B cell (primary cell): ENCODE data around the gene TCN2.

ENCODE experiments used
- EZH2 ChIP-seq: IDR thresholded peaks from 2 replicates; pipeline ENCODE4 v1.6.1; 2012; ENCODE audit warnings: borderline replicate concordance, low read depth, mild to moderate bottlenecking, moderate library complexity, low read length; ENCODE audit not compliant: insufficient read depth, poor library complexity, severe bottlenecking
- TF ChIP-seq, protein P1 (sequence below): fragments of 200-600 bp; IDR thresholded peaks from one replicate; pipeline ENCODE4 v1.8.0; 2022; ENCODE audit warnings: antibody characterized with exemption, mild to moderate bottlenecking

DNA sequence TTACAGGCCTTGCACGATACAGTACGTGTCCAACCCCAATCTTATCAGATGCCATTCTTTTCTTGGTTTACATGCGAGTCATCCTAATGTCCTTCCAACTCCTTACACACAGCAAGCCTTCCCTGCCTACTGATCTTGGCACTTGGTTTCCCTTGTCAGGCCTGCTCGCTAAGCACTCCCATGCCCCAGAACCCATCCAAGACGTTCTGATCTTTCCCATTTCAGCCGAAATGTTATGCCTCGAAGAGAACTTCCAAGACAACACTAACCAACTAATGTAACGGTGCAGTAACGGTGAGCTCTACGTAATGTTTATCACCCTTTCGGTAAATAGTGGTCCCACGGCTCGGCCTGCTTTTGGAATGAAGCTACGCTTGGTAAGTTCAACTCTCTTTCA, 15.8 kb upstream of the TCN2 start:
- TF ChIP-seq, protein P1, sequence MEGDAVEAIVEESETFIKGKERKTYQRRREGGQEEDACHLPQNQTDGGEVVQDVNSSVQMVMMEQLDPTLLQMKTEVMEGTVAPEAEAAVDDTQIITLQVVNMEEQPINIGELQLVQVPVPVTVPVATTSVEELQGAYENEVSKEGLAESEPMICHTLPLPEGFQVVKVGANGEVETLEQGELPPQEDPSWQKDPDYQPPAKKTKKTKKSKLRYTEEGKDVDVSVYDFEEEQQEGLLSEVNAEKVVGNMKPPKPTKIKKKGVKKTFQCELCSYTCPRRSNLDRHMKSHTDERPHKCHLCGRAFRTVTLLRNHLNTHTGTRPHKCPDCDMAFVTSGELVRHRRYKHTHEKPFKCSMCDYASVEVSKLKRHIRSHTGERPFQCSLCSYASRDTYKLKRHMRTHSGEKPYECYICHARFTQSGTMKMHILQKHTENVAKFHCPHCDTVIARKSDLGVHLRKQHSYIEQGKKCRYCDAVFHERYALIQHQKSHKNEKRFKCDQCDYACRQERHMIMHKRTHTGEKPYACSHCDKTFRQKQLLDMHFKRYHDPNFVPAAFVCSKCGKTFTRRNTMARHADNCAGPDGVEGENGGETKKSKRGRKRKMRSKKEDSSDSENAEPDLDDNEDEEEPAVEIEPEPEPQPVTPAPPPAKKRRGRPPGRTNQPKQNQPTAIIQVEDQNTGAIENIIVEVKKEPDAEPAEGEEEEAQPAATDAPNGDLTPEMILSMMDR = no peak
- TF ChIP-seq EZH2 = no peak
